GM23248 (cell line): ENCODE data around the gene RPS27L. TPM values are rescaled to one million over a fixed set of nuclear protein-coding genes. Genes with fewer than 3 reads are reported as not detected.

ENCODE experiments used
- DNase-seq: peaks from one replicate; pipeline ENCODE4 v3.0.0-alpha.2; 2015
- H2AFZ ChIP-seq: fragments of 200-600 bp; sonication (generic); 2 replicates; pipeline ENCODE4 v1.6.1; 2016; ENCODE audit warnings: antibody characterized with exemption
- H3F3A ChIP-seq: fragments of 200-600 bp; sonication (generic); 2 replicates; pipeline ENCODE4 v1.6.1; 2016; ENCODE audit warnings: mild to moderate bottlenecking, antibody characterized with exemption, mixed run types; ENCODE audit not compliant: insufficient read depth
- H3K27ac ChIP-seq: fragments of 200-600 bp; sonication (generic); 2 replicates; pipeline ENCODE4 v1.5.1; 2016; ENCODE audit warnings: mild to moderate bottlenecking
- H3K27me3 ChIP-seq: fragments of 200-600 bp; sonication (generic); replicated peaks from 2 replicates; pipeline ENCODE4 v1.6.1; 2016; ENCODE audit warnings: mild to moderate bottlenecking; ENCODE audit not compliant: insufficient read depth
- H3K36me3 ChIP-seq: fragments of 200-600 bp; sonication (generic); 2 replicates; pipeline ENCODE4 v1.6.1; 2016; ENCODE audit warnings: low read depth, mild to moderate bottlenecking
- H3K4me1 ChIP-seq: fragments of 200-600 bp; sonication (generic); 2 replicates; pipeline ENCODE4 v1.6.1; 2016; ENCODE audit warnings: mild to moderate bottlenecking; ENCODE audit not compliant: insufficient read depth
- H3K4me2 ChIP-seq: fragments of 200-600 bp; sonication (generic); one replicate; pipeline ENCODE4 v1.6.1; 2016; ENCODE audit warnings: mild to moderate bottlenecking; ENCODE audit not compliant: unreplicated experiment
- H3K4me3 ChIP-seq: fragments of 200-600 bp; sonication (generic); 2 replicates; pipeline ENCODE4 v1.5.1; 2016; ENCODE audit warnings: mild to moderate bottlenecking
- H3K79me2 ChIP-seq: fragments of 200-600 bp; sonication (generic); 2 replicates; pipeline ENCODE4 v1.6.1; 2016; ENCODE audit warnings: mild to moderate bottlenecking; ENCODE audit not compliant: insufficient read depth
- H3K9ac ChIP-seq: fragments of 200-600 bp; sonication (generic); 2 replicates; pipeline ENCODE4 v1.6.1; 2016; ENCODE audit warnings: mild to moderate bottlenecking
- H3K9me2 ChIP-seq: fragments of 200-600 bp; sonication (generic); 2 replicates; pipeline ENCODE4 v1.6.1; 2016; ENCODE audit warnings: mixed run types, mild to moderate bottlenecking, moderate library complexity; ENCODE audit not compliant: insufficient read depth
- H3K9me3 ChIP-seq: fragments of 200-600 bp; sonication (generic); one replicate; pipeline ENCODE4 v1.6.1; 2017; ENCODE audit warnings: low read depth
- H4K20me1 ChIP-seq: fragments of 200-600 bp; sonication (generic); 2 replicates; pipeline ENCODE4 v1.6.0; 2016; ENCODE audit not compliant: insufficient read depth
- EZH2 ChIP-seq: fragments of 200-600 bp; sonication (generic); IDR thresholded peaks from 2 replicates; pipeline ENCODE4 v1.6.1; 2018; ENCODE audit warnings: antibody characterized with exemption, mild to moderate bottlenecking; ENCODE audit not compliant: insufficient read depth, poor library complexity, severe bottlenecking
- EZH2phosphoT487 ChIP-seq: fragments of 200-600 bp; sonication (generic); IDR thresholded peaks from 2 replicates; pipeline ENCODE4 v1.6.1; 2018; ENCODE audit warnings: antibody characterized with exemption, moderate library complexity, mild to moderate bottlenecking, low read depth; ENCODE audit not compliant: insufficient read depth
- WGBS, 2 experiments: methylation state at CpG; one replicate each; pipeline ENCODE4 v1.1.6; 2015 to 2017; ENCODE audit warnings: low lambda C conversion rate in 2 of 2, low coverage in 1 of 2; ENCODE audit errors: missing lambda C conversion rate in 2 of 2; 5-methylcytosine and 5-hydroxymethylcytosine counted together
- in situ Hi-C: fragments of 300-500 bp; cut with MboI; formaldehyde crosslinking; loops from 2 replicates; pipeline ENCODE4 v1.15.0; 2020
- polyA plus RNA-seq: library from polyadenylated mRNA; unstranded; fragments of >200 nt; fragmentation: Nextera tagmentation; extraction: Ambion mirVana; gene quantifications from 2 replicates; pipeline ENCODE4 v1.2.1, GENCODE V29; 2016
- total RNA-seq: library from RNA; depleted of rRNA; stranded (reverse); fragments of >200 nt; shearing (Covaris generic); gene quantifications from 2 replicates; pipeline ENCODE4 v1.2.3, GENCODE V29; 2014

RPS27L gene
- total and polyA plus RNA-seq, 2 experiments from 2014 or later, result 151 to 1,181 TPM

- peak within 1 kb of the TSS; percentile 43 for H3K27ac ChIP-seq
- H3K4me2 ChIP-seq, result peak within 1 kb of the TSS; percentile 97
These were observed 31.9 kb upstream of the RPS27L start, which contains the start of gene RAB8B for GRCh38 chr15:63188926-63189871. RAB8B (plus strand) TSS chr15:63189606; CDS start chr15:63189625, 19 bp downstream.

GRCh38 chr15:63188247-63188925 is 31.1 kb upstream of the RPS27L start:
- peak overlapping the region; percentile 97 for H3K4me2 ChIP-seq

More at GRCh38 chr15:63188926-63189871, 31.9 kb upstream of the RPS27L start, which contains the start of gene RAB8B:
- Histone ChIP-seq H3K79me2 (peaks cover 48% of the 10 kb centered on the region), H3K4me3 (peak within 1 kb of the TSS; percentile 86), H3K9ac (peak within 1 kb of the TSS; percentile 83), H3K36me3 (no peaks in the 10 kb centered on the region), H2AFZ (peak within 1 kb of the TSS; percentile 99), H3K27me3 (no peaks in the 10 kb centered on the region), H3K4me1 (peaks cover 45% of the 10 kb centered on the region), H3K9me3 (no peaks in the 10 kb centered on the region), H4K20me1 (no peaks in the 10 kb centered on the region), H3K9me2 (no peaks in the 10 kb centered on the region), H3F3A (peaks cover 43% of the 10 kb centered on the region)
- TF ChIP-seq EZH2, result no peak
- no peak for TF ChIP-seq EZH2phosphoT487
- in situ Hi-C loops, result no loop called here
- WGBS, 2 experiments, result 1 to 3% methylated on average over 41 to 58 of the region's 77 CpGs
- DNase-seq, result peak; percentile 99

GRCh38 chr15:63187589-63188226 is 30.4 kb upstream of the RPS27L start:
- Histone ChIP-seq H3K9ac (no peak overlapping the region), H3K4me2 (no peak overlapping the region), H3K27ac (no peak overlapping the region), H3K36me3 (no peaks in the 10 kb centered on the region), H3K9me2 (no peaks in the 10 kb centered on the region), H3K4me3 (no peak overlapping the region), H3K9me3 (no peaks in the 10 kb centered on the region), H3K79me2 (peaks cover 33% of the 10 kb centered on the region), H3K4me1 (peaks cover 36% of the 10 kb centered on the region), H4K20me1 (no peaks in the 10 kb centered on the region), H2AFZ (0 out of 2 replicates have a peak overlapping the region, but pooled peaks have one; percentile 99), H3K27me3 (no peaks in the 10 kb centered on the region), H3F3A (peaks cover 43% of the 10 kb centered on the region)
- in situ Hi-C loops, result no loop called here
- no peak for TF ChIP-seq EZH2phosphoT487
- TF ChIP-seq EZH2, result no peak
- no peak for DNase-seq
- 67 to 68% methylated on average over 5 of the region's 5 CpGs for WGBS, 2 experiments

More at GRCh38 chr15:63188247-63188925, 31.1 kb upstream of the RPS27L start:
- peaks cover 43% of the 10 kb centered on the region for H3F3A ChIP-seq
- 40 to 44% methylated on average over 10 of the region's 10 CpGs for WGBS, 2 experiments
- H3K27ac ChIP-seq, result peak overlapping the region; percentile 43
- no peaks in the 10 kb centered on the region for H3K9me3 ChIP-seq
- peaks cover 37% of the 10 kb centered on the region for H3K4me1 ChIP-seq
- H4K20me1 ChIP-seq, result no peaks in the 10 kb centered on the region
- H3K4me3 ChIP-seq, result peak overlapping the region; percentile 86
- no peaks in the 10 kb centered on the region for H3K9me2 ChIP-seq
- in situ Hi-C loops, result no loop called here
- no peak for TF ChIP-seq EZH2phosphoT487
- TF ChIP-seq EZH2, result no peak
- H2AFZ ChIP-seq, result peak overlapping the region; percentile 99
- H3K9ac ChIP-seq, result peak overlapping the region; percentile 66
- no peaks in the 10 kb centered on the region for H3K27me3 ChIP-seq
- DNase-seq, result peak; percentile 41
- H3K79me2 ChIP-seq, result peaks cover 39% of the 10 kb centered on the region
- no peaks in the 10 kb centered on the region for H3K36me3 ChIP-seq

- Histone ChIP-seq H3K4me2 (peak overlapping the region; percentile 1), H3K27ac (peak overlapping the region; percentile 37), H4K20me1 (no peaks in the 10 kb centered on the region), H3K27me3 (no peaks in the 10 kb centered on the region), H3K79me2 (peaks cover 16% of the 10 kb centered on the region), H3K9me2 (no peaks in the 10 kb centered on the region), H3K36me3 (no peaks in the 10 kb centered on the region), H3F3A (peaks cover 35% of the 10 kb centered on the region), H3K9me3 (no peaks in the 10 kb centered on the region), H3K9ac (no peak overlapping the region), H2AFZ (peak overlapping the region; percentile 57), H3K4me1 (peaks cover 26% of the 10 kb centered on the region), H3K4me3 (no peak overlapping the region)
- in situ Hi-C loops, result no loop called here
- peak; percentile 78 for DNase-seq
- TF ChIP-seq EZH2phosphoT487, result no peak
- no peak for TF ChIP-seq EZH2
- WGBS, 2 experiments, result 33 to 45% methylated on average over 2 of the region's 2 CpGs
These were observed 28.8 kb upstream of the RPS27L start for GRCh38 chr15:63186065-63186464.
